GM18868 (cell line): Measurements from ENCODE around the gene GALNT18.

Source experiments
- ATAC-seq: cut with Tn5 transposase; IDR thresholded peaks from one replicate; pipeline ENCODE4 v1.9.1; 2021; ENCODE audit warnings: mild to moderate bottlenecking, moderate library complexity; ENCODE audit not compliant: unreplicated experiment

Gene GALNT18

DNA sequence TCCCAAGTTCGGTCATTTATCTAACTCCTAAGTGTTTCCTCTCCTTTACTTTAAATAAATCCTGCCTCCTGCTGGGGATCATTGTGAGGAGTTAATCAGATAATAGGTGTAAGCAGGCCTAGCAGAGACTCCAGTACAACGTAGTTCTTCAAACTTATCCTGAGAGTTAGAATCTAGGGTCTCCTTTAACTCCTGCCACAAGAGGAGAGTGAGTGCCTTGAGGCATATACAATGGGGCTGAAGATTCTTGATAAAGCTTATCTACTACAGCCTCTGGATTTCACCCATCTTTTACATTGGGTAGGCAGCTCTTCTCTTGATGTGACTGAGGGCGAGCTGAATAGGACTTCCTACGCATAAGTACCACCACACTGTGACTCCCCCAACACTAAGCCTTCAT lies 3.1 kb upstream of the GALNT18 start:
- no peak for ATAC-seq

DNA sequence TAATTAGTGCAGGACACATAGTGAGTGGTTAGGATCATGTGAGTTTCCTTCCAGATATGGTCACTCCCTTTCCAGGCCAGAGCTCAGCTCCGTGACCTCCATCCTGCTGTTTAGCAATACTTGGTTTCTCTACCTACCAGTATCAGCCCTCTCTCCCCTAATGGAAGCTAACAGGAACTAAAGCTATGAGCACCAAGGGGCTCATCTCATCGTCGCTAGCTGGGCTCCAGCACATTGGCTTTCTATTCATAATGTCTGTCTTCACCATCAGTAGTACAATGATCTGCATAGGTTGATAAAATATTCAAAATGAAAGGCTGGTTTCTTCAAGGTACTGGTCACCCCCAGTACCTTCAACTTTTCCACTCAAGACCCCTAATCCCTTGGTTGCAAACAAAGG lies 2.4 kb upstream of the GALNT18 start:
- no peak for ATAC-seq

DNA sequence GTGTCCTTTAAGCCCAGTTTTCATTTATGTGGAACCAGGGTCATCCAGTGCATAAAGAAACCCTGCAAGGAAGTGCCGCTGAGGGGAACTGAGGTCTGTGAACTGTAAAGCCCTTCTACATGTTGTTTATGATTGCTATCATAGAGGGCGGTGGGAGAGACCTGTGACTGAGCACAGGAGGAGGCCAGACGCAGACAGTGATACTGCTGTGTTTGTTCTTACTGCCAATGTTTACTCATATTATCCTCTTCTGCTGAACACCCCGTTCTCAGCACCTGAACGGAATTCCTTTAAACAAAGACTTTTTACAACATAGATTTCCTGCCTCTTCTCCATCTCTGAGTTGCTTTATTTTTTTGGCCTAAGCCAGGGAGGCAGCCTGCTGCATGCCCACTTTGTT lies 967 bp upstream of the GALNT18 start:
- ATAC-seq = no peak

DNA sequence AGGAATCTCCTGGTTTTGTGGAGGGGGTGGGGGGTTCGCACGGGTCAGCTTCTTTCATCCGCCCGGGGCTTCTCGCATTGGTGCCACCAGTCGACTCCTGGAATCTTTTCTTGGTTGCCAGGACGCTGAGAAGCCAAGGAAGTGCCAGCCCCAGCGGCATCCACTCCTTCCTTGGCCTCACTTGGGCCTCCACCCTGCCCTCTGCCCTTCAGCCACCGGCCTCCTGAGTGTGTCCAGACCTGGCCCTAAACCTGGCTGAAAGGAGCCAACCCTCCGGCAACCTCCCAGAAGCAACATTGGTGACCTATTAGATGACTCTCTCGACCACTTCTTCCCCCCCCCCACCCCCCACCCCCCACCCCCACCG lies 518 bp upstream of the GALNT18 start:
- ATAC-seq = no peak

DNA sequence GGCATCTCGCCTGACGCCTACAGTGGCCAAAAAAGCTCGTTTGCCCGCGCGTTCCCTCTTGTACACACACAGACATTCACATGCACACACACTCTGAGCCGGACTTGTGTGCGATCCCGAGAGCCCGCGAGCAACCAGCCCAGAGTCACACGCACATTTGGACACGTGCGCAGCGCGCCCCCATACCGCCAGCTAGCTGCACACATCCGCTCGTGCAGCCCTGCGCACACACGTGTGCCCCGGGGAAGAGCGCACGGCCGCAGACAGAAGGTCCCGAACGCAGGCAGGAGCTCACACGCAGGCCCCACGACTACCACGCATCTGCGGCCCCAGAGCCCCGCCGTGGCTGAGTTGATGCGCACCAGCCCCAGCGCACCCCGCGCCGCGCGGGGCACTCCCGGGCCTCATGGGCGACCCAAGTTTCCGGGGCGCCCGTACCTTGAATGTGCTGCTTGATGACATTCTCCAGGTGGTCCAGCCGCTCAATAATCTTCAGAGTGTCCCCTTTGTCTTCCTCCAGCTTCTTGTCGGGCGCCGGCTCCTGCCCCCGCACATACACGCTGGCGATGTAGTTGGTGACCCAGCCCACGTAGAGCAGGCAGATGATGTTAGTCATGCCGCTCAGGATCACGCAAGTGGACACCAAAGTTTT lies 758 bp downstream of the GALNT18 start:
- peak; percentile 19 for ATAC-seq

DNA sequence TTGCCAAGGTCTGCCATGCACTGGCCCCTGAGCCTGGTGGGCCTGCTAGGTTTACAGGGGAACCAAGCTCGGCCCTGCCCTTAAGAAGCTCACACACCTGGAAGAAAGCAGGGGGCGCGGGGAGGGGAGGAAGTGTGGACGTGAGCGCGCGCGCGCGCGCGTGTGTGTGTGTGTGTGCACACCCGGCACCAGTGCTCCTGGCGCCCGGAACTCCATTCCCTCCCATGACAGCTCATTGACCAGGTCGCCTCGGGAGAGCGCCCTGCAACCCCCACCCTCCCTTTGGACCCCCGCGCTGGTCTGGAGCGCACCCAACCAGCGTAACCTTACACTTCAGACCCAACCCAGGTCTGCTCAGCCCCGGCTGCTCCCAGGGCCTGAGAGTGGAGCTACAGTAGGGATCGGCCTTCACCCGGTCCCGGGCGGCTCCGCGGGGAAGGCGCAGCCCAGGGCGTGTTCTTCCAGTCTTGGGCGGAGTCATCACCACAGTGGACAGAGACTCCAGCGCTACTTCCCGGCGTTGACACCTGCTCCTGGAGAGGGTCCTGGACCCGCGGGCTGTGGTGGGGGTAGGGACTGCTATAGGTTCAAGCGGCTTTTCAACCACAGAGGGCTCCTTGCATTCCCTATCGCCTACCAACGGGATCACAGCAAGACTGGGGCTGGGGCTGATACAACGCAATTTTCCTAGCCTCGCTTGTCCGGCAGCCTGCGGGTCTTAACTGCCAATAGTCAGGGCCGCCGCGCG lies 1.5 kb downstream of the GALNT18 start:
- no peak for ATAC-seq

DNA sequence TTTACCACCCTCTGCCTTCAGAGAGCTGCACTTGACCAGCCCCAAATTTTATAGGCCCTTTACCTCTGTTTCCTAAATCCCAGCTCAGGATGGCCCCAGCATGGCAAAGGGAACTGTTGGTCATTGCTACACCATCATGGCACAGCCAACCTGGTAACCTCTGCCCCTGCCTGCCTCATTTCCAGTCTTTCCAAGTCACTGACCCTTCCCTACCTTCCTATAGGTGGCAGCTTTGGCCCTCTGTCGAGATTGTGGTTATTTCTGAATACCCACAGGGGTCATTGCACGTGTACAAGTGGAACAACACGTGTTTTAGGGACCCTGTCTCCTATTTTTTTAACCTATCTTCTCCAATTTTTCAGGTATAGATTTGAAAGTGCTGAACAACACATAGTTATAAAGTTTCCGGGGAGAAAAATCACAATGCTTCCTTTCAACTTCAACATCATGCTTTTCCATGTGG lies 2.8 kb downstream of the GALNT18 start:
- ATAC-seq = no peak

DNA sequence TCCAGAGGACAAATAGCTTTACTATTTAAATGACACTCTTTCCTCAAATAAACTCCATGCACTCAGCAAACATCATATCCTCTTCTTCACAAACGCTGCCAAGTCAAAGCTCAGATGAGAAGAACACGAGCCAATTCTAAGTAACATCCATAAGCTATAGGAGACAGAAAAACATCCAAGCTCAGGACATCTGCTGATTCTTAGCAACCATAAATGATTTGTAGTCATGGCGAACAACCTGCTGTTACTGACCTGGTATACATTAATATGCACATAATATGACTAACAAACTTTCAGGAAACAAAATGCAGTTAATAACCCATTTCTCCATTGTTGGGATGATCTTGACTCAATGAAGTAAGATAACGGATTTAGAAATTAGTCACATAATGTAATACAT lies 6.7 kb downstream of the GALNT18 start:
- ATAC-seq = no peak

DNA sequence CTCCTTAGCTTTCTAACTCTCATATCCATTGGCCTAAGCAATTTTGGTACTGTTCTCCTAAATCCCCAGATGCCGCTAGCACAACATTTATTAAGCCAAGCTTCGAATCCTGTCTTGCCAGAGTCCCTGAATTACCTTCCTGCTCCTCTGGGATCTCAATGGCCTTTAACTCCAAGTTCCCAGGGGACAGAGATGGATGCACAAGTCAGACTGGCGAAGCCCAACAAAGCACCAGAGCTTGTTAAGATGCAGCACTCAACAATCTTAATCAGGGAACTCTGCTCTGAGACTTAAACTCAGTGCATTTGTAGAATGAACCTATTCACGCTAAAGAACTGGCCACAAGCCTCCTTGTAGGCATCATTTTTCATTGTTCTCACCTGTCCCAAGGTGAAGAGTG lies 9.4 kb downstream of the GALNT18 start:
- ATAC-seq = no peak

DNA sequence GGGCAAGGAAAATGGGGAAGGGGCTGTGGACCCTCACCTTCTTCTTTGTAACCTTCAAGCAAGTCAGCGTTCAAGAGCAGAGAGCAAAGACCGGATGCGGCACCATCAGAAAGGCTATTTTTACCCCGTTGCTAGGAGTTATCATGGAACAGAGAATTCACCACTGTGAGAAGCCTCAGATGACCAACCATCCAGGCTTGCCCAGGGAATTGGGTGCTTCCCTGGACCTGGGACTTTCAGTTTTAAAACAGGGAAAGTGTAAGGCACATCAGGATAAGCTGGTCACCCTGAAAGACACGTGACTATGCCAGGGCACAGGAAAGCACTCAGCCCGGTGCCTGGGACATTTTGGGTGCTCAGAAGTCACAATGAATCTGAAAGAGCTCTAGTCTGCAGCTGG lies 10.4 kb downstream of the GALNT18 start:
- no peak for ATAC-seq

DNA sequence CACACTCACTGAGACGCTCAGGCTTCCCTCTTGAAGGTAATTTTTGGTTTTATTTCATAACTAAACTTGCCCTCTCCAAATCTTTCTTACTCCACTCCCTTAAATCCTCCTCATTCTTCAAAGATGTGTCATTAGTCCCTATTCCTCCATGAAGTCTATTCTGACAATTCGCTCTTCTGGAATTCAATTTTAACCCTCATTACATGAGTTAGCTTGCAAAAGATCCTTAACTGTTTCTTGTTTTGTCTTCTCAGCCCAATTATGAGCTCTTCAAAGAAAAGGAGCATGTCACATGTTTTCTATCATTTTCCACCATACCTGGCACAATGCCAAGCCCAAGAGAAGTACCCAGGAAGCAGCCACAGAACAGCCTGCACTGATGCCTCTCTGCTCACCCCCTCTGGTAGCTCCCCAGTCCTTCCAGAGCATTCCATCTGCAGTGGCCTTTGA lies 13.0 kb downstream of the GALNT18 start:
- no peak for ATAC-seq

DNA sequence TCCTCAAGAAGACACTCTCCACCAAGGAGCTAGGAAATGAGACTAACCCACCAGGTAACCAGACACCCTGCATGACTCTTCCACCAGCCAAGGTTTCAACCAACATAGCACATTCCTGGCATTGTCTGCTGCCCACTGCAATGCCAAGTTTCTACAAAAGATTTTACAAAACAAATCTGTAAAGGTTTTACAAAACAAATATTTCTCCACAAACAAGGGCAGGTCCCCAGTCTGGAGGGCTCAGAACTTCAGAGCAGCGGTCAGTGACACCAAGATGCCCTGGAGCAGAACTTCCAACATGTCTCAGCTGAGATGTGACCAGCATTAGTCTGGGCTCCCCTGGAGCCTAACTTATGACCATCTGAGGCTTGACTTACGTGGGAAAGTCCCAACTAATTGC lies 14.0 kb downstream of the GALNT18 start:
- ATAC-seq = no peak

DNA sequence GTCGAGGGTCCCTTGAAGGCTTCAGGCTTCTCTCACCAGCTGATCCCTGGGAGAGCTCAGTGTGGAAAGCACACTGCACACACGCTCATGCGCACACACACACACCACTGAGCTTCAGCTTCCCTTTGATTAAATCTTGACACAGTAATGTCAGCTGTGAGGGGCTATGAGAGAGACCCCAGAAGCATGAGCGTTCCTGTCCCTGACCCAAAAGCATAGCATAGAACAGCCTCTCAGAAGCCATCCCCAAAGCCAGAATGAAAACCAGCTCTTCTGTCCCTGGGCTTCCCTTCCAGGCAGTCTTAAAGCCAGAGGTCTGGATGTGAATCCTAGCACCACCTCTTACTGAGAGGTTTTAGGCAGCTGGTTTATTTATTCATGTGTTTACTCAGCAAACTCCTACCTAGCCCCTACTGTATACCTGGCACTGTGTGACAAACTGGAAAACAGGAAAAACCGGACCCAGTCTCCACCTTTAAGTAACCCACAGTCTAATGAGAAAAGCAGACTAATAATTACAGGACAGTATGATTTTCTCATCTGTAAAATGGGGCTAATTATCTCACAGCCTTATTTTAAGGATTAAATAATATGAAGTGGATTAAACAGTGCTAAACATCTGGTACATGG lies 15.9 kb downstream of the GALNT18 start:
- no peak for ATAC-seq

DNA sequence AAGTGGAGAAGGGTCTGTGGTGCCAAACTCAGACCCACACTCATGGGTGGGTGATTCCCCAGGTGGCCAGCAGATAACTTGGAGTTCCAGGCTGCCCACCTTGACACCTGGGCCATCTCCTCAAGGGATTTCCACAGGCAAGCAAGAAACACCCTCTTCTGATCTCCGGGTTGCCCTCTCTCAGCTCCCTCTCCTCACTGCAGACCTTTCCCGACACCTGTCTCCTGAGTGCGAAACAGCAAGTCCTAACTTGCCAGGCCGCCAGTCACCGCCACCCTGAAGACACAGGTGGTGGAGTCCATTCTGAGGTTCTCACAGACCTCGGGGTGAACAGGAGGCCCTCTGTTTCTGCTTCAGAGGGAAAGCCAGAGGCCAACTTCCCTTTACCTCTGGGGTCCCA lies 16.6 kb downstream of the GALNT18 start:
- no peak for ATAC-seq

DNA sequence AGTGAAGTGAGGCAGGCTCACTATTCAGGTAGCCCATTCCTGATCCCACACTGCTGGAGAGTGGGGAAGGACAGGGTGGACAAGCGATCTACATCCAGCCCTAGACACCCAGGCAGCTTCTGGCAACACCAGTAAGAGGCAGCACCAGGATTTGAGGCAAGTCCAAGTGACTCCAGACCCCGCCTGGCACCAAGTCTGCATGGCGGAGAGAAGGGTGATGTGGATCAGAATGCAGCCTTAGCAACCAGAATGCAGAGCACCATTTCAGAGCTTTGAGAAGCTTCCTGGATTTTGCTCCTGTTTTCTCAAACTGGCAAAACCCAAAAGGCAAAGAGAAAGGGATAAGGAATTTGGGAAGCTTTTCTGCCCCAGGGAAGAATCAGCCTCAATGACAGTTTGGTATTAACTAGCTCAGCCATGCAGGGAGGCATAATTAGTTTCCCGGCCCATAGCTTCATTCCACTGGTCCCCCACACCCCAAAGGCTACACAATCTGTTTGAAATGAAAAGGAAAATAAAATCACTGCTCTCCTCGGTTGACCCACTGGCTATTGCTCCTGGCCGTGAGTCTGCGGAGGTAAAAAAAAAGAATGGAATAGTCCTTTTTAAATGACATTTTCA lies 17.3 kb downstream of the GALNT18 start:
- no peak for ATAC-seq

DNA sequence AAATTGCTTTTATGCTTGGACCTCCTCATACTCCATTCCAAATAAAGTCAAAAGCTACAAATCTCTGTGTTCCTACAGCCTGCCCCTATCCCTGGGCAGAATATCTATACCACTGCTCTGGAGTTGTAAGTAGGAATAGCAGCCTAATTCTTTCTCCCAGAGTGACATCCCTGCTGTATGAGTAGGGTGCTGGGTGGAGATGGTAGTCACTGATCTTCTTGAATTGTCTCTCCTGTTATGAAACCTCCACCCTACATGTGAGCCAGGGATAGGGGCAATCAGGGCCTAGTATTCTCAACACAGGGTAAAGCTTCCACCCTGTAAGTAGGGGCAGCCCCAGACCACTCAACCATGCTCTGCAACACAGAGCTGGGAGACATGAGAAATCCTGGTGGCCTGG lies 19.8 kb downstream of the GALNT18 start:
- no peak for ATAC-seq

DNA sequence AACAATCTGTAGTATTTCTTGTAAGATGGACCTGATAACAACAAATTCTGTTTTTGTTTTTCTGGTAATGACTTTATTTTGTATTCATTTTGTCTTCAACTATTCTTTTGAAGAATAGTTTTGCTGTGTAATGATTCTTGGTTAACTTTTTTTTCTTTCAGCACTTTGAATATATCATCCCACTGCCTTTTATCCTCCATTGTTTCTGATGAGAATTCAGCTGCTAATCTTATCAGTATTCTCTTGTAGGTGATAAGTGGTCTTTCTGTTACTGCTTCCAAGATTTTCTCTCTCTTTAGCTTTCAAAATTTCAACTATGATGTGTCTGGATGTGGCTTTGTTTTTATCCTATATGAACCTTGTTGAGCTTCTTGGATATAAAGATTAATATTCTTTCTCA lies 21.5 kb downstream of the GALNT18 start:
- ATAC-seq = no peak

DNA sequence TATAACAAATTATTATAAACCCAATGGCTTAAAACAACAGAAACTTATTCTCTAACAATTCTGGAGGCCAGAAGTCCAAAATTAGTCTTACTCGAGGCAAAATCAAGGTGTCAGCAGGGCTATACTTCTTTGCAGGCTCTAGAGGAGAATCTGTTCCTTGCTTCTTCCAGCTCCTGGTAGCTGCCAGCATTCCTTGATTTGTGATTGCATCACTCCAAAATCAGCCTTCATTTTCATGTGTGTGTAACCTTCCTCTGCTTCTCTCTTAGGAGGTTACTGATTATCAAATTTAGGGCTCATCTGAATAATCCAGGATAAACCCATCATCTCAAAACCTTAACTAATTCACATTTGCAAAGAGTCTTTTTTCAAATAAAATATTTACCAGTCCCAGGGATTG lies 23.6 kb downstream of the GALNT18 start:
- ATAC-seq = no peak

DNA sequence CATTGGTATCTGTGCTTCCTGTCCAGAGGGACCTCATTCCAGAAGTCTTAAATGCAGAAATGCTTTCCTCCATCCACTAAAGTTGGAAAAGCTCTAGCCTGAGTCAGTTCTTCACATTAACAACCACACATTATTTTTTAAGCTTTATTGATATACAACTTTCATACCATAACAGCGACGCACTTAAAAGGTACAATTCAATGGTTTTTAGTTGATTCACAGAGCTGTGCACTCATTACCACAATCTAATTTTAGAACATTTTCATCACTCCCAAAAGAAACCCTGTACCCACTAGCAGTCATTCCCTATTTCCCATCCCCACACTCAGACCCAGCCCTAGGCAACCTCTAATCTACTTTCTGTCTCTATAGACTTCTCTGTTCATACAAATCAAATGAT lies 27.6 kb downstream of the GALNT18 start:
- ATAC-seq = no peak

DNA sequence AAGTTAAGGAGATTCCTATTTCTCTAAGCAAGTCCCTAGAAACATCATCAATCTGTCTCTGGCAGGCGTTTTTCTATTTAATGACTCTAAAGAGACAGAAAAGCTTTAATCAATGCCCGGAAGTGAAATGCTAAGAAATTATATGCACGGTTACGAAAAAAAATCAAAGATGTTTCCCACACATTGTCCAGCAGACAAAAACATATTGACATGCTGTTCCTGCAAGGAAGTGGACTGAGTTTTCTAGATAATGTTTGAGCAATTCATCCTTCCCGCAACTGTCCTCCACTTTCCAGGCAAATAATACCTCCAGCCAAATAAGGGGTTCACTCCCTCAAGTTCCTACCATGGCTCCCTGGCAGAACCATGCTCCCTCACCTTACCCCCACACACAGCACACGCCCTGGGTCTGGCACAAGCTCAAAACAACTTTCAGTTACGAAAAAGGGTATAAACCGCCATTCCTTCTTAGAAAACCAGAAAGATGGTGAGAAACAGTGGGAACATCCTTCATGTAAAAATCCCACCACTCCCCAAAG lies 29.6 kb downstream of the GALNT18 start:
- ATAC-seq = no peak

DNA sequence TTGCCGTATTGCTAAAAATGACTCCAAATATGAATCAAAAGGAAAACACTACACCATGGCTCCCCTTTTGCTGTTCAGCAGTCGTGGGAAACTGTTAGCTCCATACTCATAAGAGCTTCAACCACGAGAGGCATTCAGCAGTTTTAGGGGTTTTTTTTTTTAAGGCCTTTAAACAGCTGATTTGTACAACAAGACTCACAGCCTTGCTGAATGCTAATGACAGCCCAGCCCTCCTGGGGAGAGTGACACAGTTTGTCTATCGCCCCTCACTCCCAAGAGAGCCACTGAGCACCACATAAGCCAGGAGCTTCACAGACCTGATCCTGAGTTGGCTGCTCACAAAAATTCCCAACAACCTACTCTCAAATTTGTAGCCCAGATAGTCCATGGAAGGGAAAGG lies 32.4 kb downstream of the GALNT18 start:
- ATAC-seq = no peak

DNA sequence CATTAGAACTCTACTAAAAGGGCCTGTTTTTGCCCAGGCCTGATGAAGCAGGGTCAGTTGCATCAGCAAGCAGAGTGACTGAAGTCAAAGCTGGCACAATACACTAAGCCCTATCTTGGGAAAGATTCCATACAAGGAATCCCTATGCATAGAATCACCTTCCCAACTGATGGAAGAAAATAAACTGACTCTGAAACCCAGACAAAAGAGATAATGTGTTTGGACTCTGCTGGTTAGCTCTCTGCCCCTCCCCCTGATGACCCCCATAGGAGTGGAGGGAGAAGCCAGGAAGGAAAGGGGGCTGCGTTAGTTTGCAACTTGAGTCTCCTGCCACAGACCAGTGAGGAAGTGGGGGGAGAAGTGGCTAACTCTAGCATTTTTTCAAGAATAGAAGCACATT lies 32.9 kb downstream of the GALNT18 start:
- ATAC-seq = no peak
